HUES48 (cell line): Measurements from ENCODE around the gene SIRT6.
"Not testable (repeated sequence)": the region's sequence is repeated elsewhere in the genome, so short reads cannot be mapped to it uniquely, and the experiment has no call there.

ENCODE experiments used
- H3K27ac ChIP-seq: one replicate; pipeline ENCODE4 v1.7.0; 2013; ENCODE audit warnings: low read depth, low read length, inconsistent platforms
- H3K27me3 ChIP-seq: 2 replicates; pipeline ENCODE4 v1.6.1; 2013; ENCODE audit warnings: mild to moderate bottlenecking, low read length; ENCODE audit not compliant: control insufficient read depth, insufficient read depth
- H3K36me3 ChIP-seq: 2 replicates; pipeline ENCODE4 v1.6.1; 2013; ENCODE audit warnings: low read length; ENCODE audit not compliant: control insufficient read depth, insufficient read depth
- H3K4me1 ChIP-seq: 2 replicates; pipeline ENCODE4 v1.6.1; 2013; ENCODE audit warnings: mild to moderate bottlenecking, low read length; ENCODE audit not compliant: control insufficient read depth, insufficient read depth
- H3K4me3 ChIP-seq: 2 replicates; pipeline ENCODE4 v1.5.1; 2013; ENCODE audit warnings: mild to moderate bottlenecking, low read depth, low read length
- H3K9ac ChIP-seq: 2 replicates; pipeline ENCODE4 v1.6.1; 2013; ENCODE audit warnings: mild to moderate bottlenecking, low read depth, low read length, moderate library complexity
- H3K9me3 ChIP-seq: 2 replicates; pipeline ENCODE4 v1.6.1; 2013; ENCODE audit warnings: low read length; ENCODE audit not compliant: control insufficient read depth, insufficient read depth

SIRT6 gene

GRCh38 chr19:4149518-4150288, 32.7 kb downstream of the SIRT6 start:
- no peak overlapping the region for H3K27ac ChIP-seq
- no peaks in the 10 kb centered on the region for H3K36me3 ChIP-seq
- H3K4me1 ChIP-seq: no peaks in the 10 kb centered on the region
- no peaks in the 10 kb centered on the region for H3K27me3 ChIP-seq
- H3K9ac ChIP-seq: no peak overlapping the region
- H3K9me3 ChIP-seq: no peaks in the 10 kb centered on the region
- H3K4me3 ChIP-seq: no peak overlapping the region

- no peak overlapping the region for H3K9ac ChIP-seq
- no peaks in the 10 kb centered on the region for H3K27me3 ChIP-seq
- no peak overlapping the region for H3K27ac ChIP-seq
- no peaks in the 10 kb centered on the region for H3K9me3 ChIP-seq
- no peaks in the 10 kb centered on the region for H3K36me3 ChIP-seq
- H3K4me3 ChIP-seq: no peak overlapping the region
- H3K4me1 ChIP-seq: no peaks in the 10 kb centered on the region
Observed at GRCh38 chr19:4144666-4145249, 37.6 kb downstream of the SIRT6 start.

GRCh38 chr19:4142916-4143315, 39.4 kb downstream of the SIRT6 start:
- H3K4me1 ChIP-seq, H3K27me3 ChIP-seq, H3K36me3 ChIP-seq, H3K4me3 ChIP-seq, H3K9me3 ChIP-seq, H3K9ac ChIP-seq, H3K27ac ChIP-seq: not testable (repeated sequence)

- no peaks in the 10 kb centered on the region for H3K27me3 ChIP-seq
- no peaks in the 10 kb centered on the region for H3K9me3 ChIP-seq
- H3K27ac ChIP-seq: no peak overlapping the region
- no peaks in the 10 kb centered on the region for H3K36me3 ChIP-seq
- no peaks in the 10 kb centered on the region for H3K4me1 ChIP-seq
- H3K9ac ChIP-seq: no peak overlapping the region
- H3K4me3 ChIP-seq: no peak overlapping the region
Observed at GRCh38 chr19:4140237-4140711, 42.1 kb downstream of the SIRT6 start.

- no peaks in the 10 kb centered on the region for H3K27me3 ChIP-seq
- H3K36me3 ChIP-seq: no peaks in the 10 kb centered on the region
- no peaks in the 10 kb centered on the region for H3K9me3 ChIP-seq
- H3K4me3 ChIP-seq: no peak overlapping the region
- H3K9ac ChIP-seq: no peak overlapping the region
- H3K27ac ChIP-seq: no peak overlapping the region
- no peaks in the 10 kb centered on the region for H3K4me1 ChIP-seq
Observed at GRCh38 chr19:4139614-4140236, 42.6 kb downstream of the SIRT6 start.

GRCh38 chr19:4138445-4138844, 43.9 kb downstream of the SIRT6 start:
- no peak overlapping the region for H3K27ac ChIP-seq
- no peaks in the 10 kb centered on the region for H3K36me3 ChIP-seq
- no peaks in the 10 kb centered on the region for H3K9me3 ChIP-seq
- H3K9ac ChIP-seq: no peak overlapping the region
- no peaks in the 10 kb centered on the region for H3K27me3 ChIP-seq
- H3K4me1 ChIP-seq: no peaks in the 10 kb centered on the region
- H3K4me3 ChIP-seq: no peak overlapping the region

GRCh38 chr19:4136680-4137088, 45.7 kb downstream of the SIRT6 start:
- no peak overlapping the region for H3K27ac ChIP-seq
- no peaks in the 10 kb centered on the region for H3K4me1 ChIP-seq
- H3K36me3 ChIP-seq: no peaks in the 10 kb centered on the region
- H3K27me3 ChIP-seq: no peaks in the 10 kb centered on the region
- H3K4me3 ChIP-seq: no peak overlapping the region
- H3K9me3 ChIP-seq: no peaks in the 10 kb centered on the region
- no peak overlapping the region for H3K9ac ChIP-seq

GRCh38 chr19:4135386-4135785, 47.0 kb downstream of the SIRT6 start:
- not testable (repeated sequence) for H3K27ac ChIP-seq, H3K4me3 ChIP-seq, H3K9ac ChIP-seq, H3K36me3 ChIP-seq, H3K27me3 ChIP-seq, H3K9me3 ChIP-seq, H3K4me1 ChIP-seq

- Histone ChIP-seq H3K36me3 (no peaks in the 10 kb centered on the region), H3K4me1 (no peaks in the 10 kb centered on the region), H3K9ac (no peak overlapping the region), H3K27ac (no peak overlapping the region), H3K27me3 (no peaks in the 10 kb centered on the region), H3K4me3 (no peak overlapping the region), H3K9me3 (no peaks in the 10 kb centered on the region)
Observed at GRCh38 chr19:4134351-4134750, 48.0 kb downstream of the SIRT6 start.

- no peak overlapping the region for H3K9ac ChIP-seq
- no peak overlapping the region for H3K27ac ChIP-seq
- H3K4me3 ChIP-seq: no peak overlapping the region
- H3K27me3 ChIP-seq: no peaks in the 10 kb centered on the region
- H3K9me3 ChIP-seq: no peaks in the 10 kb centered on the region
- H3K36me3 ChIP-seq: no peaks in the 10 kb centered on the region
- no peaks in the 10 kb centered on the region for H3K4me1 ChIP-seq
Observed at GRCh38 chr19:4130744-4131438, 51.5 kb downstream of the SIRT6 start.

GRCh38 chr19:4129050-4129449, 53.3 kb downstream of the SIRT6 start:
- not testable (repeated sequence) for H3K9ac ChIP-seq, H3K27ac ChIP-seq, H3K4me3 ChIP-seq, H3K9me3 ChIP-seq, H3K36me3 ChIP-seq, H3K27me3 ChIP-seq, H3K4me1 ChIP-seq
